Stimulated activated CD8-positive, alpha-beta memory T cell treated with anti-CD3 and anti-CD28 coated beads, Interleukin-7, amount 100 ng/mL, for 4 hours (primary cell): ENCODE results near the gene SPAG7.
"Not testable (repeated sequence)": the region's sequence is repeated elsewhere in the genome, so short reads cannot be mapped to it uniquely, and the experiment has no call there.

ENCODE experiments used
- DNase-seq, 2 donors: peaks; one replicate each; pipeline ENCODE4 v3.0.0-alpha.2; 2020; ENCODE audit warnings: low read depth in 2 of 2

The SPAG7 gene

GRCh38 chr17:4938069-4938491 is 29.5 kb downstream of the SPAG7 start:
- DNase-seq = no peak

GRCh38 chr17:4937553-4937952 is 30.1 kb downstream of the SPAG7 start:
- no peak for DNase-seq

GRCh38 chr17:4936436-4936835 is 31.2 kb downstream of the SPAG7 start:
- DNase-seq = no peak

- no peak for DNase-seq
These were observed 32.0 kb downstream of the SPAG7 start for GRCh38 chr17:4935650-4936049.

GRCh38 chr17:4934173-4934979 is 33.2 kb downstream of the SPAG7 start:
- no peak for DNase-seq

GRCh38 chr17:4933646-4934045 is 34.0 kb downstream of the SPAG7 start:
- no peak for DNase-seq

- DNase-seq = no peak
These were observed 34.9 kb downstream of the SPAG7 start for GRCh38 chr17:4932756-4933155.

- DNase-seq = no peak
These were observed 35.7 kb downstream of the SPAG7 start, which contains the start of gene GP1BA for GRCh38 chr17:4931963-4932362. TSS of gene GP1BA (plus strand) at chr17:4932277. CDS start at chr17:4932605, 328 bp downstream.

GRCh38 chr17:4928881-4929280 is 38.7 kb downstream of the SPAG7 start:
- DNase-seq = no peak

GRCh38 chr17:4926577-4927335 is 40.9 kb downstream of the SPAG7 start:
- DNase-seq = not testable (repeated sequence)

- no peak for DNase-seq
These were observed 46.3 kb downstream of the SPAG7 start for GRCh38 chr17:4921320-4921719.

GRCh38 chr17:4920351-4921048 is 47.1 kb downstream of the SPAG7 start:
- DNase-seq = no peak

GRCh38 chr17:4919511-4920047 is 48.0 kb downstream of the SPAG7 start:
- DNase-seq = no peak

GRCh38 chr17:4914551-4914950 is 53.1 kb downstream of the SPAG7 start:
- not testable (repeated sequence) for DNase-seq

- no peak for DNase-seq
These were observed 53.6 kb downstream of the SPAG7 start for GRCh38 chr17:4913994-4914393.
